ES-I3 (cell line): ENCODE results near the gene HPDL.
"Not testable (repeated sequence)": the region's sequence is repeated elsewhere in the genome, so short reads cannot be mapped to it uniquely, and the experiment has no call there.

Experiments
- H3K36me3 ChIP-seq: 2 replicates; pipeline ENCODE4 v1.6.1; 2013; ENCODE audit warnings: mild to moderate bottlenecking, low read length, control low read depth, moderate library complexity; ENCODE audit not compliant: insufficient read depth
- H3K4me1 ChIP-seq: 2 replicates; pipeline ENCODE4 v1.6.1; 2013; ENCODE audit warnings: mild to moderate bottlenecking, control low read depth, low read length; ENCODE audit not compliant: insufficient read depth
- H3K9ac ChIP-seq: 2 replicates; pipeline ENCODE4 v1.6.1; 2013; ENCODE audit warnings: low read depth, mild to moderate bottlenecking, low read length, moderate library complexity
- H3K9me3 ChIP-seq: 2 replicates; pipeline ENCODE4 v1.6.1; 2013; ENCODE audit warnings: mild to moderate bottlenecking, low read length, moderate library complexity; ENCODE audit not compliant: control insufficient read depth, insufficient read depth

Gene HPDL

DNA sequence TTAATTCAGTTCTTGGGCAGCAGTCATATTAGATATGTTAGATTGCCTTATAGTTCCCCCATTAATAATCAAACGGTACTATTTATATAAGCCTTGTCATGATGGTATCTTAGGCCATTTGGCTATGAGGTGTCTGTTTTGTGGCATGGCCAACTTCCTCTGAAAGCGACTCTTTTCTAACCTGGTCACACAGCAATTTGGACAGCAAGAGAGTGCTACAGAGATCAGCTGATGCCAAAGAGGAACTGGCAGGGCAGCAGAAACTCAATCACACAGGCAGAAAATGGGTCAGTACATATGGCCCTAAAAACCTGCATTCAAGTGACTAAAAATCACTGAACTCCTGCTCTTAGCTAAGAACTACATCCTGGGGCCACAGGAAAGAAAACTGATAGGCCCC lies 27.0 kb downstream of the HPDL start:
- H3K9ac ChIP-seq = no peak overlapping the region
- no peaks in the 10 kb centered on the region for H3K36me3 ChIP-seq
- H3K9me3 ChIP-seq = no peaks in the 10 kb centered on the region
- H3K4me1 ChIP-seq = peaks cover 8% of the 10 kb centered on the region; the same call in 1 of the 2 replicates

DNA sequence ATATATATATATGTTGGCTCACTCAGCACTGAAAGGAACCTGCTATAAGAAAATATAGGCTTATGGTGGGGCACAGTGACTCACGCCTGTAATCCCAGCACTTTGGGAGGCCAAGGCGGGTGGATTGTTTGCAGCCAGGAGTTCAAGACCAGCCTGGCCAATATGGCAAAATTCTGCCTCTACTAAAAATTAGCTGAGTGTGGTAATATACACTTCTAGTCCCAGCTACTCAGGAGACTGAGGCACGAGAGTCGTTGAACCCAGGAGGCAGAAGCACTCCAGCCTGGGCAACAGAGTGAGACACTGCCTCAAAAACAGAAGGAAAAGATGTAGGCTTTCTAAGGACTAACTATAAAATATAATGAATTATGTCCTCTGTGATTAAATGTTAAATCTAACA lies 28.1 kb downstream of the HPDL start:
- Histone ChIP-seq H3K36me3 (no peaks in the 10 kb centered on the region), H3K9ac (no peak overlapping the region), H3K4me1 (peaks cover 9% of the 10 kb centered on the region), H3K9me3 (no peaks in the 10 kb centered on the region)

DNA sequence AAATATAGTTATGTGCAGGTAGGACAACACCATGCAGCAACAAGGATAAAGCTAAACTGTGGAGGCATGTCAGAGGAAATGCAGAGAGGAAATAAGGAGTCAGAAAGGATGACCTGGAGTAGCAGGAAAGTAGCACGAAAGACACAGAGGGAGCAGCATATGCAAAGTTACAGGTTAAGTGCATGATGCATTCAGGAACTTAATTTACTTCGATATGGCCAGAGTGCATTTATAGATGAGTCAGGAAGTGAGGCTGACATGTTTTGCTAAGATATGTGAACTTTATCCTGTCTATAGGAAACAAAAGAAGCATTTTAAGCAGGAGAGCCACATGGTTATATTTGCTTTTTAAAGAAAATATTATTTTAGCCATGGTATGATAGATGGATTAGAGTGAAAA lies 29.0 kb downstream of the HPDL start:
- peaks cover 17% of the 10 kb centered on the region for H3K4me1 ChIP-seq
- no peaks in the 10 kb centered on the region for H3K9me3 ChIP-seq
- H3K36me3 ChIP-seq = no peaks in the 10 kb centered on the region
- no peak overlapping the region for H3K9ac ChIP-seq

DNA sequence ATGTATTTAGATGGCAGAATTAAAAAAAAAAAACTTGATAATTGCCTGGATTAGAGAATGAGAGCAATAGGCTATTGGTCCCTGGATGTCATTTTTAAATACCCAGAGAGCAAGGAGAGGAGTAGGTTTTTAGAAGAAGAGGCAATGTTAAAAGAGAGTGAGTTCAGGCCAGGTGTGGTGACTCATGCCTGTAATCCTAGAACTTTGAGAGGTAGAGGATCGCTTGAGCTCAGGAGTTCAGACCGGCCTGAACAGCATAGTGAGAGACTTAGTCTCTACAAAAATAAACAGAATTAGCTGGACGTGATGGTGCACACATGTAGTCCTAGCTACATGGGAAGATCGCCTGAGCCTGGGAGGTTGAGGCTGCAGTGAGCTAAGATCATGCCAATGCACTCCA lies 29.5 kb downstream of the HPDL start:
- H3K9me3 ChIP-seq = no peaks in the 10 kb centered on the region
- peaks cover 21% of the 10 kb centered on the region for H3K4me1 ChIP-seq
- H3K9ac ChIP-seq = no peak overlapping the region
- no peaks in the 10 kb centered on the region for H3K36me3 ChIP-seq

DNA sequence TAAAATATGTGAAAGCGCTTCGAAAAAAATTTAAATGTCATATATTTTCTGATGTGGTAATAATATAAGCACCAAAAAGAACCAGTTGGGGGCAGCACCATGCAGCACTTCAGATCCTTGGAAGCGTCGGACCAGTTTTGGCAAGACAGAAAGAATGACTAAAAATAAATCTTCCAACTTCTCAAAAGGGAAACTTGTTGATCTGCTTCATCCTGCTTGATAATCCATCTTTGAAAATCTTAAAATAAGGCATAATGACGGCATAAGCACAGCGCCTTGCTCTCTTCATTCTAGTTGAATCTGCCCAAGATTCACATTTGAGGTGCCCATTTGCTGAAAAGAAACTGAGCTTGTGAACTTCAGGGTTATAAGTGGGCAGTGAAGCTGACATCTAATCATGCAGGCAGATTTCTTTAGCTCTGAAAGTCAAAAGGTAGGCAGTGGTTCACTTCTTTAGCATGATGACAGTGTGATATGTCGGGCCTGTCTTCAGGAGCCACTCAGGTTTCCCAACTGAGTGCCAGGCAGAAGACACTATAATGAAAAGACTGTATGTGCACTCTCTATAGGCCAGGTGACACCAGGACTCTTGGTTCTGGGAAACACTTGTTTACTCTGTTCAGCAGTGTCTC lies 33.3 kb downstream of the HPDL start:
- no peaks in the 10 kb centered on the region; the same call in 1 of the 2 replicates for H3K9me3 ChIP-seq
- H3K36me3 ChIP-seq = no peaks in the 10 kb centered on the region
- 0 out of 2 replicates have a peak overlapping the region, but pooled peaks have one; percentile 7 for H3K9ac ChIP-seq
- peaks cover 26% of the 10 kb centered on the region for H3K4me1 ChIP-seq

DNA sequence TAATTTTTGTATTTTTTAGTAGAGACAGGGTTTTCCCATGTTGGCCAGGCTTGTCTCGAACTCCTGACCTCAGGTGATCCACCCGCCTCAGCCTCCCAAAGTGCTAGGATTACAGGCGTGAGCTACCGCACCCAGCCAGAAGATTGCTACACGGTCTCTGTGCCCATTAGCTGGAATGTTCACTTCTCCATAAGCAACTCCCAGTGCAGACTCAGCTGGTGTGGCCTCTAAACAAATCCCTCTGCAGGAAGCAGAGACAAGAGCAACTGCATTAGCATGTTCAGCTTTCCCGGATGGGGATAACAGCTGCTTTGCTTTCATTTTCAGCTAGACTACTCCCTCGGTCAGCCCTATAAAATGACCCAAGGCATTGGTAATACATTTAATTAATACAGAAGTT lies 34.3 kb downstream of the HPDL start:
- not testable (repeated sequence) for H3K9me3 ChIP-seq, H3K36me3 ChIP-seq
- Histone ChIP-seq H3K9ac (peak overlapping the region; percentile 0; the same call in 1 of the 2 replicates), H3K4me1 (peaks cover 22% of the 10 kb centered on the region)

DNA sequence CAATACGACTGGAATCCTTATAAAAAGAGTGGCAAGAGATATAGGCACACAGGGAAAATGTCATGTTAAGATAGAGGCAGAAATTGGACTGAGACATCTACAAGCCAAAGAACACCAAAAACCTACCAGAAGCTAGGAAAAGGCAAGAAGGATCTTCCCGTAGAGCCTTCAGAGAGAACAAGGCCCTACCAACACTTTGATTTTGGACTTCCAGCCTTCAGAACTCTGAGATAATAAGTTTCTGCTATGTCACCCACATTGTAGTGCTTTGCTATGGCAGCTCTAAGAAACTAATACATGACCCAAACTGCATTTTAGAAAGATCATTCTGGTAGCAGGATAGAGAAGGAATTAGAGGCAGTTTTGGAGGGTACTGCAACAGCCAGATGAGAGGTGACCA lies 37.6 kb downstream of the HPDL start:
- Histone ChIP-seq H3K36me3 (no peaks in the 10 kb centered on the region), H3K9ac (no peak overlapping the region), H3K4me1 (peaks cover 18% of the 10 kb centered on the region), H3K9me3 (no peaks in the 10 kb centered on the region; the same call in 1 of the 2 replicates)

DNA sequence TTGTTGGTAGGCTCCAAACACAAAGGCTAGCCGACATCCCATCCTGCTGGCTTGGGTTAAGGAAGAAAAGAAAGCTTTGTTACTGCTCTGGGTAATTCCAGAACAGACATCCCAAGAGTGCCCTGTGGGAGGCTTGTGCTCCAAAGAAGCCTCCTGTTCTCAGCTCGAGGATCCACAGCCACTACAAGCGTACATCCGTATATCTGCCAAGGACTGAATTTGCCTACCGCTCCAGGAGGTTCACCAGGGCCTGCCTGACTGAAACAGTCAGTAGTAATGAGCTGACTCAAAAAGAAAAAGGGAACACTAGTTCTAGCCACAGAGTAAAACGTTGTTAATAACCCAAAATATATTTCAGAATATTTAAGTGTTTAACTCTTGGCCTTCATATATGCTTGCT lies 38.4 kb downstream of the HPDL start:
- H3K9me3 ChIP-seq = no peaks in the 10 kb centered on the region; the same call in 1 of the 2 replicates
- H3K4me1 ChIP-seq = peaks cover 15% of the 10 kb centered on the region

DNA sequence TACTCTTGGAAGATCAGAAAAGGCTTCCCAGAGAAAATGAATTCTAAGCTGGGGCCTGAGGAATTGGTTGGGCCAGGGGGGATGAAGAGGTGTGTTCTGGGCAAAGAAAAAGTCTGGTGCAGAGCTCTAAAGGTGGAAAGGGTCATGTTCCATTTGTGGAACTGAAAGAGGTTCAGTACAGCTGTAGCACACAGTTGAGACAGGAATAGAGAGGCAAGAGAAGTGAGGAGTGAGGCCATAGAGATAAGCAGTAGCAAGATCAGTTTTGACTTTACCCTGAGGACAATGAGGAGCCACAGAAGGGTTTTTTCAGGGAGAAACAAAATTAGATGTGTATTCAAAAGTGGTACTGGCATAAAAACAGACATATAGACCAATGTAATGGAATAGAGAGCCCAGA lies 43.9 kb downstream of the HPDL start:
- H3K9ac ChIP-seq = no peak overlapping the region
- no peaks in the 10 kb centered on the region for H3K9me3 ChIP-seq
- H3K4me1 ChIP-seq = no peaks in the 10 kb centered on the region
- no peaks in the 10 kb centered on the region for H3K36me3 ChIP-seq

More for the DNA sequence above, 38.4 kb downstream of the HPDL start:
- no peak overlapping the region for H3K9ac ChIP-seq
- H3K36me3 ChIP-seq = no peaks in the 10 kb centered on the region

DNA sequence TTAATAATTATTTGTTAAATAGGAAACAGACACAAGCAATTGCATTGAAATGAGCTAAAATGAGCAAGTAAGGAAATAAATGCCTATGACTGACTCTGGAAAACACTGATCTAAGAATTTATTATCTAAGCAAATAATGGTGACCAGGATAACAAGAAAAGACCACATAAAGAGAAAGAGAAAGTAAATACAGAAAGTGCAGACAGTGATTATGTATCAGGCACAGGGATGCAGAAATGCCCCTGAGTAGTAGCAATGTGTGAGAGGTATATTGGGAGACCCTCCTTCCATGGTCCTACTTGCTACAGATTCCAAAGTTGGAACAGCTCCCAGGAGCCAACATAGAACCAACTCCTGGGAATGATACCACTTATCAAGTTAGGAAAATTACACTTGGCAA lies 46.9 kb downstream of the HPDL start:
- Histone ChIP-seq H3K9me3 (no peaks in the 10 kb centered on the region), H3K4me1 (no peaks in the 10 kb centered on the region), H3K9ac (no peak overlapping the region), H3K36me3 (no peaks in the 10 kb centered on the region)

DNA sequence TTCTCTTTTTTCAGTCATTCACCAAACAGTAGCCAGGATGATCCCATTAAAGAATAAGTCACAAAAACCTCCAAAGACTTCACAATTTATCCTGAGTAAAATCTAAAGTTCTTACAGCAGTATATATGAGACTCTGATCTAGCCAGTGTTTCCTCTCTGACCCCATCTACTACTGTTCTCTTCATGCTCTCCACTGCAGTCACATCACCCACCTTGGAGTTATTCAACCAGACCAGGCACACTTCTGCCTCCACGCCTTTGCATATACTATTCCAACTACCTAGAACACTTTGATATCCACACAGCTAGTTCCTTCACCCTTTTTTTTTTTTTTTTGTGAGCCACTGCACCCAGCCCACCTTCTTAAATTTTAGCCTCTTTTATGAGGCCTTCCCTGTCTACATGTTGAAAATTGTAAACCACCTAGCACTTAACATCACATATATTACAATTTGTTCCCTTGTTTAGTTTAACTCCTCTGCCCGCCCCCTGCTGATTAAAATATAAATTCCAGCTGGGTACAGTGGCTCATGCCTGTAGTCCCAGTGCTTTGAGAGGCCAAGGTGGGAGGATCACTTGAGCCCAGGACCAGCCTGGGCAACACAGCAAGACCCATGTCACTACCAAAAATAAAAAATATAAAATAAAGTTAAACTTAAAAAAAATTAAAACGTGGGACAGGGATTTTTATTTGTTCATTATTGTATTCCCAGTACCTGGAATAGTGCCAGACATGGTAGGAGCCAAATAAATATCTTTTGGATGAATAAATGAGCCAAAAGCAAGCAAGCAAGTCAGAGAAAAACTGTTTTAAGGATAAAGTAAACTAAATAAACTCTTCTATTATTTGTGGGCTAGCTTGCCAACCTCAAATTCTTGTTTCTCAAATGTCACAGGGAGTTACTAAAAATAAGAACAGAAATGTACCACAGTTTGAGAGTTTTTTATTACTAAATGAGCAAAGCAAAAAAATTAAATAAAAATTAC lies 48.7 kb downstream of the HPDL start:
- H3K9ac ChIP-seq = no peak overlapping the region
- no peaks in the 10 kb centered on the region for H3K36me3 ChIP-seq
- H3K9me3 ChIP-seq = no peaks in the 10 kb centered on the region
- no peaks in the 10 kb centered on the region for H3K4me1 ChIP-seq

DNA sequence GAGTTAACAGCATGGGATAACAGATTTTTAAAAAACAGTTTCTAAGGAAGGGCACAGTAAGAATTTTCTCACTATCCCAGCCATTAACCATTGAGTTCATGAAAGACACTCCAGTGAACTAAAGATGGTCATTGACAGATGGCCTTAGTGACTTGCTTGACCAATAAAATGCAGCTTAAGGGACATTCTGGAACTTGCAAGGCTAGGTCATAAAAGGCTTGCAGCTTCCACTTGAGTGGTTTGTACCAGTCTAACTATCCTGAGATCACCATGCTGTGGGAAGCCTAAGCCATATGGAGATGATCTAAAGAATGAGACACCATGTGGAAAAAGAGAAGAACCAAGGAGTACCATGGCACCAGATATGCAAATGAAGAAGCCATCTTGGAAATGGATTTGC lies 51.5 kb downstream of the HPDL start:
- no peaks in the 10 kb centered on the region for H3K4me1 ChIP-seq
- H3K9me3 ChIP-seq = no peaks in the 10 kb centered on the region
- no peaks in the 10 kb centered on the region for H3K36me3 ChIP-seq
- H3K9ac ChIP-seq = no peak overlapping the region
